GM12878 (cell line): ENCODE results near the gene CNOT6L. TPM values are rescaled to one million over a fixed set of nuclear protein-coding genes. Genes with fewer than 3 reads are reported as not detected.

Experiments used
- ATAC-seq: fragments of 200-7000 bp; cut with Tn5 transposase; 3 replicates; pipeline ENCODE4 v1.9.1; 2020; ENCODE audit warnings: mild to moderate bottlenecking, moderate library complexity
- BruUV-seq: library from RNA; stranded (reverse); fragments of 400-500 nt; replicated peaks from 2 replicates; lab custom pipeline; 2021; lab: Mats Ljungman, UMichigan
- CTCF ChIA-PET: fragments of 300-600 bp; sonication (Branson Sonifier 250); formaldehyde crosslinking; extraction: SDS; loops from one replicate; lab custom pipeline; 2021; ENCODE audit warnings: inconsistent platforms; lab: Yijun Ruan, JAX
- POLR2A ChIA-PET: fragments of 350-600 bp; formaldehyde crosslinking; extraction: SDS; loops from one replicate; lab custom pipeline; 2021; ENCODE audit warnings: inconsistent platforms; lab: Charles Lee
- RAD21 ChIA-PET: fragments of 300-600 bp; sonication (Branson Sonifier 250); formaldehyde crosslinking; loops from one replicate; lab custom pipeline; 2023; ENCODE audit warnings: antibody characterized with exemption; ENCODE audit not compliant: unreplicated experiment; lab: Charles Lee
- SMC1A ChIA-PET: fragments of 300-600 bp; sonication (Branson Sonifier 250); formaldehyde crosslinking; loops from one replicate; lab custom pipeline; 2023; ENCODE audit not compliant: unreplicated experiment, uncharacterized antibody; lab: Charles Lee
- DNase-seq: peaks from one replicate; pipeline ENCODE4 v3.0.0-alpha.2; 2011; ENCODE audit warnings: low read depth, low spot score
- FAIRE-seq: peaks from 3 replicates; lab custom pipeline; 2011; peaks lifted over from hg19 to GRCh38; lab: Jason Lieb, UNC
- H2AFZ ChIP-seq: 2 replicates; pipeline ENCODE4 v1.6.0; 2011; ENCODE audit warnings: low read depth, low read length, control low read depth; ENCODE audit not compliant: control insufficient read depth
- H3K27ac ChIP-seq: 2 replicates; pipeline ENCODE4 v1.5.1; 2011; ENCODE audit warnings: control low read depth; ENCODE audit not compliant: control insufficient read depth, insufficient read depth
- H3K27me3 ChIP-seq, 2 experiments: replicated peaks in 1 of 2; 2 replicates each; pipeline versions ENCODE4 v1.6.0 to v1.6.1; 2011; ENCODE audit warnings: low read length in 1 of 2; ENCODE audit not compliant: control insufficient read depth in 2 of 2, insufficient read depth in 2 of 2
- H3K36me3 ChIP-seq, 2 experiments: 2 replicates each; pipeline ENCODE4 v1.5.1; 2011; ENCODE audit warnings: low read length in 1 of 2; ENCODE audit not compliant: control insufficient read depth in 2 of 2, insufficient read depth in 2 of 2
- H3K4me1 ChIP-seq: 2 replicates; pipeline ENCODE4 v1.6.1; 2011; ENCODE audit warnings: mild to moderate bottlenecking, low read length, moderate library complexity, mixed read lengths; ENCODE audit not compliant: control insufficient read depth, insufficient read depth
- H3K4me2 ChIP-seq: 2 replicates; pipeline ENCODE4 v1.6.0; 2011; ENCODE audit warnings: control low read depth; ENCODE audit not compliant: control insufficient read depth, insufficient read depth
- H3K4me3 ChIP-seq: fragments of 200-600 bp; sonication (generic); 2 replicates; pipeline ENCODE4 v1.5.1; 2016
- H3K79me2 ChIP-seq: 2 replicates; pipeline ENCODE4 v1.6.0; 2011; ENCODE audit warnings: low read length; ENCODE audit not compliant: control insufficient read depth, insufficient read depth
- H3K9ac ChIP-seq: 2 replicates; pipeline ENCODE4 v1.8.0; 2011; ENCODE audit warnings: low read length, control low read depth, mixed read lengths; ENCODE audit not compliant: control insufficient read depth, insufficient read depth
- H3K9me3 ChIP-seq: replicated peaks from 3 replicates; pipeline ENCODE4 v1.5.1; 2011; ENCODE audit warnings: mild to moderate bottlenecking, low read length; ENCODE audit not compliant: control insufficient read depth, insufficient read depth
- H4K20me1 ChIP-seq: 2 replicates; pipeline ENCODE4 v1.6.0; 2011; ENCODE audit not compliant: control insufficient read depth, insufficient read depth
- BACH1 ChIP-seq: fragments of 450-650 bp; IDR thresholded peaks from 2 replicates; pipeline ENCODE4 v1.6.1; 2017; ENCODE audit warnings: mild to moderate bottlenecking, borderline replicate concordance
- PML ChIP-seq: IDR thresholded peaks from 2 replicates; pipeline ENCODE4 v1.6.1; 2012; ENCODE audit warnings: low read length, inconsistent platforms
- SREBF2 ChIP-seq: IDR thresholded peaks from 2 replicates; pipeline ENCODE4 v1.6.1; 2012; ENCODE audit warnings: mild to moderate bottlenecking, low read length
- WGBS: methylation state at CpG from one replicate; pipeline ENCODE4 v1.1.6; 2016; ENCODE audit warnings: low lambda C conversion rate; ENCODE audit not compliant: insufficient replicate concordance, insufficient coverage; ENCODE audit errors: missing lambda C conversion rate; 5-methylcytosine and 5-hydroxymethylcytosine counted together
- in situ Hi-C: fragments of 300-500 bp; cut with MboI; formaldehyde crosslinking; loops from 9 replicates; pipeline ENCODE4 v1.14.3; 2018; ENCODE audit warnings: mixed read lengths
- intact Hi-C: fragments of 100-400 bp; cut with micrococcal nuclease; formaldehyde crosslinking; loops from one replicate; pipeline ENCODE4 v1.14.2; 2022; ENCODE audit not compliant: unreplicated experiment
- polyA plus RNA-seq, 11 experiments: library from polyadenylated mRNA; depleted of rRNA in 4 of 11; unstranded in 6 of 11; stranded (reverse) in 5 of 11; fragments of >200 nt; fragmentation: Nextera tagmentation in 4 of 11; fragmentation: Illumina TruSeq in 1 of 11; extraction: Ambion mirVana in 4 of 11; extraction: Trizol in 1 of 11; gene quantifications; 1 replicate in 1 of 11; 2 replicates in 10 of 11; pipeline versions ENCODE4 v1.2.1 to v1.2.3, GENCODE V29; 2011 to 2016; ENCODE audit warnings: inconsistent platforms in 2 of 11, missing spikeins in 2 of 11, low read depth in 1 of 11
- total RNA-seq, 4 experiments: library from RNA; depleted of rRNA in 3 of 4; stranded (reverse); fragments of >200 nt in 3 of 4; fragmentation: Illumina TruSeq in 1 of 4; extraction: Trizol in 1 of 4; gene quantifications; 2 replicates each; pipeline versions ENCODE4 v1.2.1 to v1.2.3, GENCODE V29; 2013 to 2021

Gene CNOT6L
- total and polyA plus RNA-seq, 10 of the 15 experiments (the other 5 are each of a cell fraction or from before 2014, with no cell fraction given), result 1.1 to 10.0 (median 3.0) TPM

DNA sequence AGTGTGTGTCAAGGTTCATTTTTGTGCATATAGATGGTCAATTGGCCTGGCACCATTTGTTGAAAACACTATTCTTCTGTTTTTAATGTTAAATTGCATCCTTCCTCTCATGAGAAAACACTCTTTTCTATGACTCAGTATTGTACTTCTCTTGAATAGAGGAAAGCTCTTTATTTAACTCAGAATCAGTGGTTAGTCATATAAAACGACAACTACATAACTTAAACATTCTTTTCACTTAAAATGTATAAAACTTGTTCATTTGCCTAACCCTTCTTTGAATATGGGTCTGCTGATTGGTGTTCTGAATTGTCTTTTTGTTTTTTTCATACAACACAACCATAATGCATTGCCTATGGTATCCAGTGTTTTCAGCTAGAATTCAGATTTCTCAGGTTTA is 26.2 kb upstream of the CNOT6L start:
- in situ Hi-C loops, result no loop called here
- CTCF ChIA-PET, result no interaction called here
- H3K27ac ChIP-seq, result no peak overlapping the region
- H3K4me1 ChIP-seq, result no peaks in the 10 kb centered on the region
- no peaks in the 10 kb centered on the region for H3K9me3 ChIP-seq
- TF ChIP-seq SREBF2 (no peak), BACH1 (no peak)
- intact Hi-C loops, result no loop called here
- H2AFZ ChIP-seq, result no peak overlapping the region
- H3K27me3 ChIP-seq, result 0 out of 4 replicates have a peak, but pooled peaks cover 0 to 3% of the 10 kb centered on the region in 2 experiments
- RAD21 ChIA-PET, result no interaction called here
- DNase-seq, result no peak
- ATAC-seq, result no peak
- no peaks in the 10 kb centered on the region for H3K79me2 ChIP-seq
- POLR2A ChIA-PET, result no interaction called here
- SMC1A ChIA-PET, result interaction anchor here (1.6 kb wide), 1 partner anchor 11 kb away, joined by 4 read pairs; no protein-coding TSS in a partner anchor
- no peak overlapping the region for H3K4me3 ChIP-seq
- FAIRE-seq, result no peak
- no TSS peak for BruUV-seq
- 0% methylated on average over 1 of the region's 1 CpG for WGBS
- H4K20me1 ChIP-seq, result no peaks in the 10 kb centered on the region
- no peaks in the 10 kb centered on the region for H3K36me3 ChIP-seq
- H3K9ac ChIP-seq, result no peak overlapping the region
- H3K4me2 ChIP-seq, result no peak overlapping the region

DNA sequence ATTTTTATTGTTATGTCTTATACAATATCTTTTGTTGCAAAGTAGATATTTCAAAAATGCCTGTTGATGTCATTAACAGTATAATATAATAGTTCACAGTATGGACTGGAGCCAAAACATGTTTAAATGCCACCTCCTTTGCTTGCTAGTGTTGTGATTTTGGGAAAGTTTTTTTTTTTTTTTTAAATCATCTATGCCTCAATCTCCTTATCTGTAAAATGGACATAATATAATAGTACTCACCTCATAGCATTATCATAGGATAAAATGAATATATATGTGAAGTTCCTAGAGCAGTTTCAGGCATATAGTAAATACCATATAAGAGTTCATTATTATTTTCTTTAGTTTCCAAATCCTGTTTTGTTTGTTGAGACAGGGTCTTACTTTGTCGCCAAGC is 25.2 kb upstream of the CNOT6L start:
- Histone ChIP-seq H3K79me2 (no peaks in the 10 kb centered on the region), H3K9ac (no peak overlapping the region), H3K4me2 (no peak overlapping the region), H4K20me1 (no peaks in the 10 kb centered on the region), H2AFZ (no peak overlapping the region), H3K9me3 (no peaks in the 10 kb centered on the region), H3K36me3 (no peaks in the 10 kb centered on the region), H3K4me3 (no peak overlapping the region), H3K4me1 (no peaks in the 10 kb centered on the region), H3K27me3 (0 out of 4 replicates have a peak, but pooled peaks cover 0 to 3% of the 10 kb centered on the region in 2 experiments), H3K27ac (no peak overlapping the region)
- SMC1A ChIA-PET, result interaction anchor here (1.0 kb wide), 1 partner anchor 9 kb away, joined by 3 read pairs; no protein-coding TSS in a partner anchor
- BruUV-seq, result no TSS peak
- RAD21 ChIA-PET, result no interaction called here
- 100% methylated on average over 1 of the region's 1 CpG for WGBS
- CTCF ChIA-PET, result no interaction called here
- intact Hi-C loops, result no loop called here
- POLR2A ChIA-PET, result no interaction called here
- no peak for ATAC-seq
- TF ChIP-seq PML, result no peak
- no peak for FAIRE-seq
- no peak for DNase-seq
- in situ Hi-C loops, result no loop called here
